ENCODE data around the gene MAPK7.
A peak's percentile ranks its signal among the peaks of the same experiment; 100 is the strongest.

MAPK7 gene

DNA sequence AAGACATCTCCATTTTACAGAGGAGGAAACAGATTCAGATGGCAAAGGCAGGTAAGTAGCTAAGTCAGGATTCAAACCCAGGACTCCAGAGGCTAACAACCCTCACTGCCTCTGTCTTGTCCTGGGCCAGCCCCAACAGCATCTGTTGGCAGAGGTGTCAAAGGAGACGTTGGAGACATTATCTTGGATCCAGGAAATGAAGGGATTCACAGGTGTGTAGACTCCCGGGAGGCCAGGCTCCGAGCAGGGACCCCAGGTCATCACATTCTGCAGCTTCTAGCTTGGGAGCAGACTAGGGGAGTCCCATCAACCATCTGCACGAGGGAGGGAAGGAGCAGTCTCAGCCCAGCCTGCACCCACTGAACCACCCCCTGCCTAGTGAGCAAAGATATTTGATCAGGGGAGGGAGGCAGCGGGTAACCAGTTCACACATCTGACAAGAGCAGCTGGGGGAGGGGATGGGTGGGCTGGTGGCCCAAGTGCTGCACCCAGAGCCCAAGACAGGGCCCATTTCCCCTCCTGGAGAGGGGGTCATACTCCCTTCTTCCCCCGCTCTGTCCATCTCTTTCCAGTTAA is 14.8 kb upstream of the MAPK7 start:
- DNase-seq (ENCODE audit: low read depth in 2 of 2): no peak

DNA sequence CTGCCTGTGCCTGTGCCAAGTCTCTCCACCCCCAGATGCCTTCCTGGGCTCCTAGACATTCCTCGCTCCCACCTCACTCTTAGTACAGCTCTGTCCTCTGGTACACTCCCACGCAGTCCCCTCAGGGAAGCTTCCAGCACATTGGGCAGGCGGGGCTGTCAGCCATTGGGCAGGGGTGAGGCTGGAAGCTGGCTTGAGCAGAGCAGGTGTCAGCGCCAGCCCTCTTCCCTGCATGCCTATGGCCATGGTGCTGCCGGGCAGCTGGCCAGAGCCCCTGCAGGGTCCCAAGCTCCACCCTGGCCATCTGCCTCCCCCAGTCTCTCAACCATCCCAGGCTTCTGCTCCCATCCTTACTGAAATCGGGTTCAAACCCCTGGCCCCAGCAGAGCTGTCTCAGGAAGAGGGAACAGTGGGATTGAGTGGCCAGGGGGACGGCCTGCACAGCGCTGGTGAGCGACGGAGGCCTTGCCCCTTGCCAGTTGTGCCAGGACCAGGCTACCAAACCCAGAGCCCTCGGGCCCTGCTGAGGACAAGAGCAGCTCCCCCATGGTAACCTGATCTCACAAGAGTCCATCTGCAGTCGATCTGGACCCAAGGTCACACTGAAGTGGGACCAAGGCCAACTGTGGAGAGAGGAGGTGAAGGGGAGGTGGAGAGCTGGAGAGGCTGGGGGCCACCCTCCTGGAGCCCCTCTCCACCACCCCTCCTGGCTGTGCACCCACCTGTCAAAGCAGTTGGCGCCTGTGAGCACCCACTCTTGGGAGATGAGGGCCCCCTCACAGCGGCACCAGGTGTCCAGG is 13.4 kb upstream of the MAPK7 start:
- no peak for DNase-seq (ENCODE audit: low read depth in 2 of 2)

DNA sequence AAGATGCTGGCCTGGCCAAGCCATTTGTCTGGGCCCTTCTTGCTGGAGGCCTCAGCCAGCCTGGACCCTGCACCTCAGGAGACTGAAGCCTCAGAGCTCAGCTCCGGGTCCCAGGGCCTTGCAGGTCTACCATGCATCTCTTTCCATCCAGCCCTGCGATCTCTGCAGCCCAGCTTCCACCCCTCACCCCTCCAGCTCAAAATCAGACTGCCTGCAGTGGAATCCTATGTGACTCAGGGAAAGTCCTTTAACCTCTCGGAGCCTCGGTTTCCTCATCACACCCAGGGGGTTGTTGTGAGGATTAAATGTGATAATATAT is 12.8 kb upstream of the MAPK7 start:
- no peak for DNase-seq (ENCODE audit: low read depth in 2 of 2)

DNA sequence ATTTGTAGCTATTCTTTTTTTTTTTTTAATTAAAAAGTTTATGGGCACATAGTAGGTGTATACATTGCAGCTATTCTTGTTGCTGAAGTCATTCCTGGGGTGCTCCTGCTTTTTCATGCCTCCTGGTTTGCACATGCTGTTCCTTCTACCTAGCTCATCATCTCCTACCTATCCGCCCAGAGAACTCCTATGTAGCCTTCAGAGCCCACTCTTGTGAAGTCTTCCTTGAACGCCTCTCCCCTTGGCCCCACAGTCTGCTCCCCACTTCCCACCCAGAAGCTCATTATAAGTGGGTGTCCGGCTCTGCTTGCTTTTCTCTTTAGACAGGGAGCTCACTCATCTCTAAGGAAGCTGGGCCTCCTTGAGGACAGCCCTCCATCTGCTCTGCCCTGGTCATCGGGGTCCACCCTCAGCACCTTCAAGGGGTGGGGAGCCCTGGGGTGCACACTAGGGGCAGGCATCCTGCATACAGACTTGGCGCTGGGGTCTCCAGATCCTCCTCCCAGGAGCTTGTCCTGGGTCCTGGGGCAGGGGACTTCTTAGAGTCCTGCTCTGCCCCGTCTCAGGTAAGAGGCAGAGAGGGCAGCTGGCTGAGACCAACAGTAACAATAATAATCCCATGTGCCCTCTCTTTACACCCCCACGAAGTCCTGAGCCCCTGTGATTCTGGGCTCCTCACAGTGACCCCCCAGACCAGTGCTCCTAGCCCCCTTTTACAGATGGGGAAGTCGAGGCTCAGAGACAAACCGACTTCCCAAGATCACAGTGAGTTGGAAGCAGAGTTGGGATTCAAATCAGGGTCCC is 12.3 kb upstream of the MAPK7 start:
- no peak for DNase-seq (ENCODE audit: low read depth in 2 of 2)

DNA sequence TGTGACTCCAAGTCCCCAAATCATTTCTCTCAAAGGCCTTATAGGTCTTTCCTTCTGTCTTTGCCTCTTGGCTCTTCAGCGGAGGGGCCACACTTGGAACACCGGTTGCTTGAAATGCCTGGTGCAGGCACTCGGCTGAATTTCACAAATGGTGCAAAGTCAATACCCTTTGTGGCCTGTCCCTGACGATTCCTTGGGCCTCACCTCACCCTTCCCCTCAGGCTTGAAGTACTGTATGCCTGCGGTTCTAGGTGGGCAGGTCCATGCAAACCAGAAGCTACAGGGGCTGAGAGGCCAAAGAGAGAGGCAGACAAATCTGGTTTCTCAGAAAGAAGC is 11.7 kb upstream of the MAPK7 start:
- no peak for DNase-seq (ENCODE audit: low read depth in 2 of 2)

DNA sequence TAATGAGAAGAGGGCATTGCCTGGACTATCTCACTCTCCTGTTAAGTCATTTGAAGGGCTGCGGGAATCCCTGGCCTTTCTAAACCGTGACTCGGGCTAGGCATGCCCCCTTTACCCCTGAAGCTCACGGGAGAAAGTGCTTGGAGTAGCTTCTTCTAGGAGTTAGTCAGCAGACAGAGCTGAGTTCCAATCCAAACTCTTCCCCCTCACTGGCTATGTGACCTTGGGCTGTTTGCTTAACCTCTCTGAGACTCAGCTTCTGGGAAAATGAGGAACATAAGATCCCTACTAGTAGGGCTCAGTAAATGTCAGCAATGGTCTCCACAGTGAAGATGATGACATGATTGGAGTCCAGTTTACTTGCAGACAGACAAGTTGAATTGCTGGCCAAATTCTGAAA is 10.1 kb upstream of the MAPK7 start:
- no peak for DNase-seq (ENCODE audit: low read depth in 2 of 2)

DNA sequence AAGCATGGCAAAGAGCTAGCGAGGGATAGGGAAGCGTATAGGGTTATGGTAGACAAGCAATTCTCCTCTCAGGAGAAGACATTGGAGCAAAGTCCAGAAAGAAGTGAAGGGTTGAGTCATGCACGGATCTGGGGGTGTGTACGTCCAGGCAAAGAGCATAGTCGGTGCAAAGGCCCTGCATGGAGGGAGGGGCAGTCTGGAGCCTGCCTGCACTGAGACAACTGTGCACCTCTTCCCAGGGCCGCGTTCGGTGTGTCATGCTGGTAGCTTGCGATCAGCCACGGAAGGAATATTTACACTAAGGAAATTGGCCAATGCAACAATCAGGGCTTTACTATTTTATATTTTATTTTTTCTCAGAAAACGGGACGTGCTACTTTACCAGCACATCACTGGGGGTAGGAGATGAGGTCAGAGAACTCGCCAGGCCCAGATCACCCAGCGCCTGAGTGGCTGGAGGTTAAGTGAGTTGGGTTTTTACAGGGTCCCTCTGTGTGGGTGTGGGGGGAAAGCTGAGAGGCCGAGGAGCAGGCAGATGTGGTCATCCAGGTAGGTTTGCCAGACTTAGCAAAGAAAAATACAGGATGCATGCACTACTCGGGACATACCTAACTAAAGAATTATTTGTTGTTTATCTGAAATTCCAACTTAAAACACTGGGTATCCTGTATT is 9.1 kb upstream of the MAPK7 start:
- DNase-seq (ENCODE audit: low read depth in 2 of 2): no peak

DNA sequence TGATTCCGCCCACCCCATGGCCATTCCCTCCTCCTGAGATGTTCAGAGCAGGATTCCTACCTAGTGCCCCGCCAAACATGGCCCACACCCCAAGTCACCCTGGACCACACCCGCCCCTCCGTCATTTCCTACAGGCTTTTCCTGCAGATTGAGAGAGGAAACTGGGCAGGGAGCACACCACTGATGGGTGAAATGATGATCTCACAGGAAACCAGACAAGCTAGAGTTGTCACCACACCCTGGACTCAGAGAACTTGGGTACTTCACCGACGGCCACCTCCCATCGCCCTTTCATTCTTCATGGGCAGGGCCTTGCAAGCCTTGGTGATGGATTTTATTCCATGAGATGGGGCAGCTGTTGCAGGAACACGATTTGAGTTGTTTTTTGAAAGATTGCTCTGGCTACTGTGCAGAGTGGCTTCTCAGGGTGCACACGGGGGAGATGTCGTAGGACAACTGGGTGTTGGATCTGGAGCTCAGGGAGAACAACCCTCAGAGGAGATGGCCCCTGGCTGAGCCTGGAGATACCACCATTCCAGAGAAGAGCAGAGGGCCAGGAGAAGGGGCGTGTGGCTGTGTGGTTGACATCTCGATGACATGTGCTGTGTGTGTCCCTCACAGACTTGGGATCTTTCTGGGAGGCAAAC is 8.3 kb upstream of the MAPK7 start:
- DNase-seq (ENCODE audit: low read depth in 2 of 2): no peak

DNA sequence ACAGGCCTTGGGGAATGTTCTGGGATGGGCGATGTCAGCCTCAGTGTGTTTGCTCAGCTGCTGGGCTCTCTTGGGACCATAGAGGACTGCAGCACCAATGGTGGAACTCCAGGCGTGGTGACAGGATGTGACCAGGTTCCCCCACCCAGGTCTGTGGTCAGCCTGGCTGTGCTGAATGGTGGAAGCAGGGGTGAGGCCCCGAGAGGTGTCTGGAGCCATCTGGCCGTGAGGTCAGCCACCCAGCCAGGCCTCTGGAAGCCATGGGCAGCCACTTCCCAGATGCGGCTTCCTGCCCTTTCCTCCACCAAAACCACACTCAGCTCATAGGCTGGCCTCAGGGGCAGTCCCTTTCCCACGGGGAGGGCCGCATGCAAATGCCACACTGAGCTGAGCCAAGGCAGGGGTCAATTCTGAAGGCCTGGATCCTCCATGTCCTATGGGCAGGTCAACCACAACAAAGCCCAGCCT is 7.8 kb upstream of the MAPK7 start:
- DNase-seq (ENCODE audit: low read depth in 2 of 2): no peak

DNA sequence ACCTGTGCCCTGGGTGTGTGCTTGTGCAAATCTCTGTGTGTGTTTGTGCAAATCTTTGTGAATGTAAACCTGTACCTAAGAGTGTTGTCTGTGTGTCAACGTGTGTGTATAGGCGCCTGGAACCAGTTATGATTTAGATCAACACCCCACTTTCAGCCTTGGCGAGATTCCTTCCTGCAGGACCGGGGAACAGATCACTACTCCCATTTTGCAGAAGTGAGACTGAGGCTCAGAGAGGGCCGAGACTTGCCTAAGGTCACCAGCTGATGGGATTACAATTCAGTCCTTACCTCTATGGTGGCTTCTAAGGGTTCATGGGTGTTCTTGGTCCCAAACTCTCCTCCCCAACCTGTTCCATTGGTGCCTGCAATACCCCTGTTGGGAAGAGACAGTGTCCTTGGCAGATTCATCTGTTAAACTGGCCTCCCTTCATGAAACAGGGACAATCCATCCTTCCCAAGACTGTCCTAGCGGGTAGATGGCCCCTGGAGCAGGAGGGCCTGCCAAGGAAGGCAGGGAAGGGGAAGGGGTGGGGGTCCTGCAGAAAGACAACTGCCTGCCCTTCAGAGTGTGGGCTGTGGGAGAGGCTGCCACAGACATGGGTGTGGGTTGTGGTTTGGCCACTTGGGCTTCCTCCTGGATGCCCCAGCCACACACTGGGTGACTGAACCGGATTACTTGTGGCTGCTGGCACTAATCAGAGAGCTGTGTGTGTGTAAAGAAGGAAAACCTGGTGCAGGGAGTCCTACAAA is 6.9 kb upstream of the MAPK7 start:
- DNase-seq (ENCODE audit: low read depth in 2 of 2): no peak

DNA sequence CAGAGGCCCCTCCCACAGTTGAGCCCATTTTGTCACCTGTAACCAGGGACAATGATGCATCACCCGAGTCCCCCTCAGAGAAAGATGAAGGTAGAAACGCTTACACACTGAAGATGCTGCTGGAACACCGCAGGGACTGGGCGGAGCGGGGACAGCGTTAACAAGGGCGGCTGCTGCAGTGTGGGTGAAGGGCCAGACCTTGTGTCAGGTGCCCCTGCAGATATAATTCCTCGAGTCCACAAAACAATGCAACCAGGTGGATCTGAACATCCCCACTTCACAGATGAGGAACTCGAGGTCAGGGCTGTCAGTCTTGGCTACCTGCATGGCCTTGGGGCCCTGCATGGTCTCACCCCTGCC is 6.3 kb upstream of the MAPK7 start:
- DNase-seq (ENCODE audit: low read depth in 2 of 2): no peak

DNA sequence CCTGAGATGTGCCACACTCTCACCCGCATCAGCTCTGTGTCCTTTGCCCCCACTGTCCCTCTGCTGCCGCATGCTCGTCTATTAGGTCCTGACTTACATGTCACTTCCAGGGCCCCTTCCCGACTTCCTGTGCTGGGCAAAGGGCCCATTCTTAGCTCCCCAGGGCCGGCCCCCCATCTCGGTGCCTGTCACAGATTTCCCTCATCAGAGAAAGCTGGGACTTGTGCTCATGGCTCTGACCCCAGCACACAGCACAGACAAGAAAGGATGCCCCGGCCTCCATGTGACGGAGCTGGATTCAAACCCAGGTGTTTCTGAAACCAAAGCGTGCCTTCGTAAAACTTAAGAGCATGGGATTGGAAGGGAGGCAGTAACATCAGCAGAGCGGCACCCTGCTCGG is 5.9 kb upstream of the MAPK7 start:
- DNase-seq (ENCODE audit: low read depth in 2 of 2): no peak

DNA sequence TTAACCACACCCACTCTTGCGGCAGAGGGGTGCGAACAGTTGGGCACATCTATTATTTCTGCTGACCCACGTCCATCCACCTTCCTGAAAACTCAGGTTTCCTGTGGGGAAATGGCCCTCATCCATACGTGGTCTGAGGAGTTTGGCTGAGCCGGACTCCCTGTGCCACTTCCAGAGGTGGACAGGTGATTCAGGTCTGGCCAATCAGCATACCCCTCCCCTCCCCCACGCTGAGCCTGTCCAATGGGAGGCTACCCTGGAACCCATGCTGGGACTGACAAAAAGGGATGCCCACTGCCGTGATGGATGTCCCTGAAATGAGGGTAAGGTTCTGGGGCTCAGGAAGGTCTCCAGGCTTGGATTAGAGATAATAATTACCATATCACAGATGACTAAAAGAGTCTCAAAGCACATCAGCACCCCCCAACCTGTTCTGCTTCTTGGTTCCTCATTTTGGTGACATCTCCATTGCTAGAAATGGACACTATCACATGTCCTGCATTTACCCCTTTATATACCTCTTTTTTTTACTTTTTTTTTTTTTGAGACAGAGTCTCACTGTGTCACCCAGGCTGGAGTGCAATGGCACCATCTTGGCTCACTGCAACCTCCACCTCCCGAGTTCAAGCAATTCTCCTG is 5.3 kb upstream of the MAPK7 start:
- no peak for DNase-seq (ENCODE audit: low read depth in 2 of 2)

DNA sequence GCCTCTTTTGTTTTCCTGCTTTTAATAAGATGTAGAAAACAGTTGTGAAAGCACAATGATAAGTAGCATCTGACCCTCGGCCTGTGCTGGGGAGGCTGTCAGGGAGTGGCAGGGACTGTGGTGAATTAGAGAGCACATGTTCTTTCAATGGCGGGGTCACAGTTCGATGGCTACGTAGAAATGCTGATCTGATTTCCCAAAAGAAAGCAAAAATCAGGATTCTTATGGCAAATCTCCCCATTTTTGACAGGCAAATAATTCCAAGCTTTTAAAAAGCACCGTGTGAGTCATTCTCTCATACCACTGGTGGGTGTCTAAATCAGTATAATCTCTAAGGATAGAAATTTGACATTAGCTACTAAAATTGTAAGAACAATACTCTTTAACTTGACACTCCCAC is 4.2 kb upstream of the MAPK7 start:
- DNase-seq (ENCODE audit: low read depth in 2 of 2): no peak

DNA sequence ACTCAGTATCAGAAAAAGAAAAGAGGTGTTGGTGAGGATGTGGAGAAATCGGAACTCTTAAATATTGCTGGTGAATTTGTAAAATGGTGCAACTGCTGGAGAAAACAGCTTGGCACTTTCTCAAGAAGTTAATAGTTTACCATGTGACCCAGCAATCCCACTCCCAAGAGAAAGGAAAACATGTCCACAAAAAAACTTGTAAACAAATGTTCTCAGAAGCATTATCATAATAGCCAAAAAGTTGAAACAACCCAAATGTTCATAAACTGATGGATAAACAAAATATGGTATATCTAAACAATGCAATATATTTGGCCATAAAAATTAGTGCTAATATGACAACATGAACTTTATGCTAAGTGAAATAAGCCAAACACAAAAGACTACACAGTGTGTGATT is 2.6 kb upstream of the MAPK7 start:
- DNase-seq (ENCODE audit: low read depth in 2 of 2): no peak

DNA sequence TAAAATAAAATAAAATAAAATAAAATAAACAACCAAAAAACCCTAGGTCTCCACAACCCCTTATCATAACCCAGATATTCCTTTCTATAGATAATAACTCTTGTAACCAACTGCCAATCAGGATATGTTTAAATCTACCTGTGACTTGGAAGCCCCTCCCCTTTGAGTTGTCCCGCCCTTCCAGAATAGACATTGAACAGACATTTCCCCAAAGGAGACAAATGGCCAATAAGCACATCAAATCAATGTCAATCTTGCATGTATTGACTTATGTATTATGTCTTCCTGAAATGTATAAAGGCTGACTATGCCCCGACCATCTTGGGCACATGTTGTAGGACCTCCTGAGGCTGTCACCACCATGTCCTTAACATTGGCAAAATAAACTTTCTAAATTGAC is 1.5 kb upstream of the MAPK7 start:
- DNase-seq (ENCODE audit: low read depth in 2 of 2): no peak

DNA sequence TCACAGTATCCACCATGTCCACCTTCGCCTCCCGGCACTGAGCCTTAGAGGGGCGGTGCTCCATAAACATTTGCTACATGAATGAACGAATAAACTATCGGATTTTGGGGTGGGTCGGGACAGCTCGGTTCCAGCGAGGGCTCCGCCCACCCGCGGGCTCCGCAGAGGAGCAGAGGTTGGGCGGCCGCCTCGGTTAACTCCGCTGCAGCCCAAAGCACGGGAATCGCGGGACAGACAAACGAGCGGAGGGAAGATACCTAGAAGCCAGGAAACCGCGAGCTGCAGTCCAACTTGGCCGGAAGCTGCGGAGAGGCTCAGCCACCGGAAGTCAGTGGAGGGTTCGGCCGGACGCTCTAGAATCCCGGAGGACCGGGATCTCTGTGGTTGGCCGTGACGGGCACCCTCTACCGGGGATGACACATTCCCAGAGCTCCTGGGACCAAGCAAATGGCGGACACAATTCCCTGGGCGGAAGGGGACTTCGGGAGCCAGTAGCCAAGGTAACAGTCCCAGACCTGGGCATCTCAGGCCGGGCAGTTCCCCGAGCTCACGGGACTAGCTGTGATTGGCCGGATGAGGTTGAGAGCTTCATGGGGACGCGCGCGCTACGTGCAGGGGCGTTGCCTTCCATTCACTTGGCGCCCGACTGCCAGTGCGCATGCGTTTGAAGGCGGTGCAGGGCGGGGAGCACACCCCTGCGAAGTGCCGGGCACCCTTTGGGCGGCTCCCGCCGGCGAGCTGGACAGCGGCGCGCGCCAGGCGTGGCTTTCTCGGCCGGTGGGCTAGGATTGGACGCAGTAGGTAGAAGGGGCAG is 489 bp upstream of the MAPK7 start:
- peak; percentile 80 to 88 for DNase-seq (ENCODE audit: low read depth in 2 of 2)

DNA sequence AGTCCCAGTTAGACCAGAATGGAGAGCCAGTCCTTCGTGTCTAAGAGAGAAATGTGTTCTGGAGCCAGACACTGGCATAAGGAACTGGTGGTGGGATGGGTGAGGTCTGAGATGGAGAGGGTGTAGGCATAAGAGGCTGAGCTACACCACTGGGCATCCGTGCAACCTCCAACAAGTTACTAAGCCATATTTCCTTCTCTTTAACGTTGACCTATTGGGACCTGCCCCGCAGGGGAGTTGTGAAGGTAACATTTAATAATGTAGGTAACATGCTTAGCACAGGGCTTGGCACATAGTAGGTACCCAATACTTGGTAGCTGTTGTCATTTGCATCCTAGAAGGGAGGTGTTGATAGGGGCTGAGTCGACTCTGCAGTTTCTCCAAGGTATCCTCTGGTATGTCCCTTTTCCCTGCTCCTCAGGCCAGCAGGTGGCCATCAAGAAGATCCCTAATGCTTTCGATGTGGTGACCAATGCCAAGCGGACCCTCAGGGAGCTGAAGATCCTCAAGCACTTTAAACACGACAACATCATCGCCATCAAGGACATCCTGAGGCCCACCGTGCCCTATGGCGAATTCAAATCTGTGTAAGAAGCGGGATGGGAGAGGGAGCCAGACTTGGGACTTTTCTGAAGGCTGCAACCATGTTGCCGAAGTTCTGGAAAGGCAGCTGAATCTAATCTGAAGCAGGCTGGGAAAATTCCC is 1.2 kb downstream of the MAPK7 start:
- DNase-seq (ENCODE audit: low read depth in 2 of 2): no peak

DNA sequence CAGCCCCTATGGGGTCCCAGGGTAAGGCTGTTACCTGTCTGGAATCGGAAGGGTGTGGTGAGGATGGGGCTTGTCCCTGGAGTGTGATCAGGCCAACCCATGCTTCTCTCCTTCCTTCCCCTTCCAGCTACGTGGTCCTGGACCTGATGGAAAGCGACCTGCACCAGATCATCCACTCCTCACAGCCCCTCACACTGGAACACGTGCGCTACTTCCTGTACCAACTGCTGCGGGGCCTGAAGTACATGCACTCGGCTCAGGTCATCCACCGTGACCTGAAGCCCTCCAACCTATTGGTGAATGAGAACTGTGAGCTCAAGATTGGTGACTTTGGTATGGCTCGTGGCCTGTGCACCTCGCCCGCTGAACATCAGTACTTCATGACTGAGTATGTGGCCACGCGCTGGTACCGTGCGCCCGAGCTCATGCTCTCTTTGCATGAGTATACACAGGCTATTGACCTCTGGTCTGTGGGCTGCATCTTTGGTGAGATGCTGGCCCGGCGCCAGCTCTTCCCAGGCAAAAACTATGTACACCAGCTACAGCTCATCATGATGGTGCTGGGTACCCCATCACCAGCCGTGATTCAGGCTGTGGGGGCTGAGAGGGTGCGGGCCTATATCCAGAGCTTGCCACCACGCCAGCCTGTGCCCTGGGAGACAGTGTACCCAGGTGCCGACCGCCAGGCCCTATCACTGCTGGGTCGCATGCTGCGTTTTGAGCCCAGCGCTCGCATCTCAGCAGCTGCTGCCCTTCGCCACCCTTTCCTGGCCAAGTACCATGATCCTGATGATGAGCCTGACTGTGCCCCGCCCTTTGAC is 2.4 kb downstream of the MAPK7 start:
- DNase-seq (ENCODE audit: low read depth in 2 of 2): no peak
